GM19467 (cell line): Measurements from ENCODE around the gene METTL22.

ENCODE experiments used
- ATAC-seq: cut with Tn5 transposase; IDR thresholded peaks from one replicate; pipeline ENCODE4 v1.9.1; 2021; ENCODE audit warnings: mild to moderate bottlenecking, moderate library complexity; ENCODE audit not compliant: unreplicated experiment

METTL22 gene

GRCh38 chr16:8686879-8687278 lies 65.4 kb downstream of the METTL22 start:
- no peak for ATAC-seq

- ATAC-seq = no peak
Measured at GRCh38 chr16:8689686-8690085, 68.2 kb downstream of the METTL22 start.

GRCh38 chr16:8691728-8692127 lies 70.2 kb downstream of the METTL22 start:
- no peak for ATAC-seq

GRCh38 chr16:8694795-8695728 lies 73.6 kb downstream of the METTL22 start:
- ATAC-seq = no peak

- ATAC-seq = no peak
Measured at GRCh38 chr16:8696880-8697279, 75.4 kb downstream of the METTL22 start.

GRCh38 chr16:8697965-8698364 lies 76.5 kb downstream of the METTL22 start:
- ATAC-seq = no peak
